SK-N-SH (cell line): Measurements from ENCODE around the gene AFAP1L2. TPM values are rescaled to one million over a fixed set of nuclear protein-coding genes. Genes with fewer than 3 reads are reported as not detected.

Experiments
- CTCF ChIA-PET: fragments of 300-600, 350-600 bp; formaldehyde crosslinking; extraction: SDS; loops from one replicate; lab custom pipeline; 2021; lab: Yijun Ruan, JAX
- POLR2A ChIA-PET: fragments of 350-600 bp; sonication (Branson Sonifier 250); formaldehyde crosslinking; extraction: SDS; loops from one replicate; lab custom pipeline; 2020; ENCODE audit warnings: antibody characterized with exemption, inconsistent platforms; lab: Yijun Ruan, JAX
- DNase-seq: peaks from one replicate; pipeline ENCODE4 v3.0.0; 2012
- H2AFZ ChIP-seq: fragments of 200-600 bp; sonication (generic); 2 replicates; pipeline ENCODE4 v1.8.1; 2016; ENCODE audit warnings: antibody characterized with exemption, mild to moderate bottlenecking, low read depth
- H3F3A ChIP-seq: fragments of 200-600 bp; sonication (generic); replicated peaks from 2 replicates; pipeline ENCODE3; 2016; ENCODE audit warnings: antibody characterized with exemption, mild to moderate bottlenecking; ENCODE audit not compliant: insufficient read depth
- H3K27ac ChIP-seq, 2 experiments: fragments of 200-500 bp in 1 of 2; fragments of 200-600 bp in 1 of 2; sonication (Bioruptor generic) in 1 of 2; sonication (generic), shearing (Covaris generic) in 1 of 2; 2 replicates each; pipeline versions ENCODE4 v1.5.1 to v1.6.1; 2014 to 2016; ENCODE audit warnings: low read depth in 2 of 2, inconsistent platforms in 1 of 2, low read length in 1 of 2, mild to moderate bottlenecking in 1 of 2, mixed read lengths in 1 of 2
- H3K27me3 ChIP-seq: fragments of 200-600 bp; sonication (generic), shearing (Covaris generic); 2 replicates; pipeline ENCODE4 v1.6.1; 2016; ENCODE audit warnings: mixed run types; ENCODE audit not compliant: insufficient read depth
- H3K36me3 ChIP-seq, 2 experiments: fragments of 200-500 bp in 1 of 2; fragments of 200-600 bp in 1 of 2; sonication (Bioruptor generic) in 1 of 2; sonication (generic) in 1 of 2; replicated peaks in 1 of 2; 2 replicates each; pipeline versions ENCODE3 to v1.5.1; 2014 to 2016; ENCODE audit warnings: low read length in 1 of 2, mild to moderate bottlenecking in 1 of 2; ENCODE audit not compliant: insufficient read depth in 2 of 2, control insufficient read depth in 1 of 2
- H3K4me1 ChIP-seq, 2 experiments: fragments of 200-500 bp in 1 of 2; fragments of 200-600 bp in 1 of 2; sonication (Bioruptor generic) in 1 of 2; sonication (generic), shearing (Covaris generic) in 1 of 2; 2 replicates each; pipeline versions ENCODE4 v1.5.1 to v1.6.1; 2014 to 2016; ENCODE audit warnings: low read depth in 1 of 2, low read length in 1 of 2, mixed run types in 1 of 2; ENCODE audit not compliant: insufficient read depth in 2 of 2, control insufficient read depth in 1 of 2
- H3K4me2 ChIP-seq: fragments of 200-600 bp; sonication (generic), shearing (Covaris generic); 2 replicates; pipeline ENCODE4 v1.6.1; 2017; ENCODE audit warnings: mixed run types
- H3K4me3 ChIP-seq, 2 experiments: fragments of 200-500 bp in 1 of 2; fragments of 200-600 bp in 1 of 2; sonication (Bioruptor generic) in 1 of 2; sonication (generic), shearing (Covaris generic) in 1 of 2; 2 replicates each; pipeline versions ENCODE4 v1.5.1 to v1.8.1; 2014 to 2016; ENCODE audit warnings: low read depth in 2 of 2, inconsistent platforms in 1 of 2, low read length in 1 of 2, mild to moderate bottlenecking in 1 of 2, mixed read lengths in 1 of 2, moderate library complexity in 1 of 2
- H3K79me2 ChIP-seq: fragments of 200-600 bp; sonication (generic); 2 replicates; pipeline ENCODE4 v1.8.1; 2017; ENCODE audit warnings: mild to moderate bottlenecking; ENCODE audit not compliant: insufficient read depth
- H3K9ac ChIP-seq: fragments of 200-600 bp; sonication (generic); 2 replicates; pipeline ENCODE4 v1.6.1; 2017; ENCODE audit warnings: mixed run types
- H3K9me2 ChIP-seq: fragments of 200-600 bp; sonication (generic); 2 replicates; pipeline ENCODE4 v1.6.1; 2017; ENCODE audit warnings: mixed run types
- H3K9me3 ChIP-seq: fragments of 200-600 bp; sonication (generic); 2 replicates; pipeline ENCODE4 v1.6.1; 2017; ENCODE audit warnings: mixed run types, mild to moderate bottlenecking, moderate library complexity
- H4K20me1 ChIP-seq: fragments of 200-600 bp; sonication (generic); 2 replicates; pipeline ENCODE4 v1.6.1; 2017; ENCODE audit warnings: mild to moderate bottlenecking, mixed run types; ENCODE audit not compliant: insufficient read depth
- CHD2 ChIP-seq: fragments of 150-350 bp; IDR thresholded peaks from 2 replicates; pipeline ENCODE4 v1.6.1; 2018; ENCODE audit warnings: low read length; ENCODE audit not compliant: partially characterized antibody
- CTCF ChIP-seq: fragments of 200-600 bp; sonication (generic); IDR thresholded peaks from 2 replicates; pipeline ENCODE4 v1.6.1; 2017; ENCODE audit warnings: antibody characterized with exemption, mild to moderate bottlenecking, moderate library complexity
- ELF1 ChIP-seq: IDR thresholded peaks from 2 replicates; pipeline ENCODE4 v1.4.0; 2012
- EP300 ChIP-seq, 2 experiments: IDR thresholded peaks; 2 replicates each; pipeline versions ENCODE4 v1.4.0 to v1.6.1; 2012; ENCODE audit warnings: borderline replicate concordance in 1 of 2, low read depth in 1 of 2, low read length in 1 of 2
- FOSL2 ChIP-seq: IDR thresholded peaks from 2 replicates; pipeline ENCODE4 v1.4.0; 2012; ENCODE audit warnings: low read depth, mild to moderate bottlenecking, moderate library complexity, borderline replicate concordance
- FOXM1 ChIP-seq: IDR thresholded peaks from 2 replicates; pipeline ENCODE4 v1.4.0; 2012; ENCODE audit warnings: low read depth, mild to moderate bottlenecking
- GATA2 ChIP-seq: sonication (generic); formaldehyde crosslinking; IDR thresholded peaks from 2 replicates; pipeline ENCODE4 v1.5.0; 2020; ENCODE audit warnings: mild to moderate bottlenecking, missing genetic modification reagents
- MAX ChIP-seq: IDR thresholded peaks from 2 replicates; pipeline ENCODE4 v1.4.0; 2012; ENCODE audit warnings: low read depth
- MEF2A ChIP-seq: IDR thresholded peaks from 2 replicates; pipeline ENCODE4 v1.4.0; 2012; ENCODE audit warnings: low read depth, borderline replicate concordance
- POLR2AphosphoS5 ChIP-seq: IDR thresholded peaks from 2 replicates; pipeline ENCODE4 v1.6.1; 2012; ENCODE audit warnings: low read depth, low read length
- RAD21 ChIP-seq: IDR thresholded peaks from 2 replicates; pipeline ENCODE4 v1.6.1; 2012; ENCODE audit warnings: mild to moderate bottlenecking, low read length
- RCOR1 ChIP-seq: fragments of 150-350 bp; IDR thresholded peaks from 2 replicates; pipeline ENCODE4 v1.6.1; 2017; ENCODE audit warnings: antibody characterized with exemption, low read length
- REST ChIP-seq: IDR thresholded peaks from 2 replicates; pipeline ENCODE4 v1.6.1; 2012; ENCODE audit warnings: mild to moderate bottlenecking, low read depth, low read length, moderate library complexity
- RFX5 ChIP-seq: IDR thresholded peaks from 2 replicates; pipeline ENCODE4 v1.6.1; 2012; ENCODE audit warnings: mild to moderate bottlenecking, improper control_type of control experiment, low read length
- TCF12 ChIP-seq: IDR thresholded peaks from 2 replicates; pipeline ENCODE4 v1.4.0; 2012
- TEAD4 ChIP-seq: IDR thresholded peaks from 2 replicates; pipeline ENCODE4 v1.4.0; 2012; ENCODE audit warnings: mild to moderate bottlenecking, borderline replicate concordance; ENCODE audit not compliant: insufficient read depth
- USF2 ChIP-seq: fragments of 150-350 bp; IDR thresholded peaks from 2 replicates; pipeline ENCODE4 v1.6.1; 2017; ENCODE audit warnings: antibody characterized with exemption, low read length, low read depth, borderline replicate concordance
- YY1 ChIP-seq: IDR thresholded peaks from 2 replicates; pipeline ENCODE4 v1.4.0; 2012; ENCODE audit warnings: low read depth, mild to moderate bottlenecking
- ZBTB33 ChIP-seq: IDR thresholded peaks from 2 replicates; pipeline ENCODE4 v1.4.0; 2012; ENCODE audit warnings: low read depth, borderline replicate concordance
- WGBS: methylation state at CpG from one replicate; pipeline ENCODE4 v1.1.6; 2017; ENCODE audit warnings: low lambda C conversion rate; 5-methylcytosine and 5-hydroxymethylcytosine counted together
- polyA plus RNA-seq, 3 experiments: library from polyadenylated mRNA; depleted of rRNA; stranded (reverse); fragments of >200 nt; gene quantifications; 2 replicates each; pipeline ENCODE4 v1.2.3, GENCODE V29; 2012

AFAP1L2 gene
- polyA plus RNA-seq, 1 of the 3 experiments (the other 2 are of a cell fraction), result 0.54 TPM

- no peak for TF ChIP-seq REST
- no peak for TF ChIP-seq MAX
- no peak for TF ChIP-seq ZBTB33
- no peak for TF ChIP-seq USF2
- no peak for TF ChIP-seq FOSL2
- TF ChIP-seq RAD21, result no peak
- no peak for TF ChIP-seq CHD2
- TF ChIP-seq MEF2A, result no peak
- TF ChIP-seq YY1, result no peak
- no peak for TF ChIP-seq POLR2AphosphoS5
Observed at GRCh38 chr10:114394531-114394930, 9.8 kb downstream of the AFAP1L2 start (continued).

GRCh38 chr10:114393886-114394285 lies 10.4 kb downstream of the AFAP1L2 start:
- Histone ChIP-seq H3K4me1 (no peaks in the 10 kb centered on the region; a peak in 1 of 4 replicates), H3K4me3 (no peak overlapping the region), H3K27me3 (peaks cover 24% of the 10 kb centered on the region; the same call in 1 of the 2 replicates), H3K27ac (no peak overlapping the region), H3K9me2 (no peaks in the 10 kb centered on the region), H3K4me2 (no peak overlapping the region), H3K79me2 (no peaks in the 10 kb centered on the region), H3K36me3 (no peaks in the 10 kb centered on the region), H3K9ac (no peak overlapping the region), H3K9me3 (no peaks in the 10 kb centered on the region), H2AFZ (no peak overlapping the region), H4K20me1 (no peaks in the 10 kb centered on the region), H3F3A (no peaks in the 10 kb centered on the region)
- DNase-seq, result no peak
- CTCF ChIA-PET, result interaction anchor here (2.2 kb wide), 1 partner anchor 90 kb away, joined by 10 read pairs; no protein-coding TSS in a partner anchor
- POLR2A ChIA-PET, result no interaction called here
- WGBS, result 89% methylated on average over 7 of the region's 7 CpGs
- TF ChIP-seq GATA2 (CRISPR knock-in tag) (no peak), REST (no peak), EP300 (IDR thresholded peaks at IDR 0.05; ENCODE audit: borderline replicate concordance in 1 of 2, low read depth in 1 of 2, low read length in 1 of 2) (no peak), FOXM1 (no peak), RCOR1 (no peak), MEF2A (no peak), TCF12 (no peak), TEAD4 (no peak), FOSL2 (no peak), ELF1 (no peak), YY1 (no peak), CTCF (no peak), RFX5 (no peak)
